ENCODE results near the gene NPM3. TPM values are rescaled to one million over a fixed set of nuclear protein-coding genes. Genes with fewer than 3 reads are reported as not detected.

Gene NPM3
- total and polyA plus RNA-seq, 2 experiments from 2014 or later, result 14.6 to 78.9 TPM

- TF ChIP-seq CTCF (IDR thresholded peaks at IDR 0.05; ENCODE audit: low read depth, low read length), result no peak
- H3K4me3 ChIP-seq, result peak overlapping the region; percentile 29
- H3K9me3 ChIP-seq (ENCODE audit: low read depth), result no peaks in the 10 kb centered on the region
- peaks cover 21% of the 10 kb centered on the region for H3K27me3 ChIP-seq
- peak; percentile 67 to 79 for DNase-seq (ENCODE audit: low read depth in 1 of 2, low spot score in 1 of 2)
- H3K27ac ChIP-seq, result no peak overlapping the region
- H3K4me1 ChIP-seq (ENCODE audit: low read depth), result peaks cover 35% of the 10 kb centered on the region
- no peaks in the 10 kb centered on the region for H3K36me3 ChIP-seq
These were observed 4.3 kb downstream of the NPM3 start for GRCh38 chr10:101778781-101779543.

GRCh38 chr10:101778151-101778780 is 5.0 kb downstream of the NPM3 start:
- Histone ChIP-seq H3K4me3 (peak overlapping the region; percentile 29), H3K27me3 (peaks cover 28% of the 10 kb centered on the region), H3K9me3 (ENCODE audit: low read depth) (no peaks in the 10 kb centered on the region), H3K27ac (no peak overlapping the region), H3K36me3 (no peaks in the 10 kb centered on the region), H3K4me1 (ENCODE audit: low read depth) (peaks cover 35% of the 10 kb centered on the region)
- TF ChIP-seq CTCF (IDR thresholded peaks at IDR 0.05; ENCODE audit: low read depth, low read length), result no peak
- DNase-seq (ENCODE audit: low read depth in 1 of 2, low spot score in 1 of 2), result no peak

- no peak for DNase-seq (ENCODE audit: low read depth in 1 of 2, low spot score in 1 of 2)
- TF ChIP-seq CTCF (IDR thresholded peaks at IDR 0.05; ENCODE audit: low read depth, low read length), result no peak
- Histone ChIP-seq H3K9me3 (ENCODE audit: low read depth) (no peaks in the 10 kb centered on the region), H3K27me3 (peaks cover 33% of the 10 kb centered on the region), H3K4me3 (no peak overlapping the region), H3K27ac (no peak overlapping the region), H3K36me3 (no peaks in the 10 kb centered on the region), H3K4me1 (ENCODE audit: low read depth) (peaks cover 35% of the 10 kb centered on the region)
These were observed 5.6 kb downstream of the NPM3 start for GRCh38 chr10:101777619-101778145.

- H3K4me3 ChIP-seq, result peak overlapping the region; percentile 49
- DNase-seq (ENCODE audit: low read depth in 1 of 2, low spot score in 1 of 2), result no peak
- peaks cover 22% of the 10 kb centered on the region for H3K4me1 ChIP-seq (ENCODE audit: low read depth)
- no peaks in the 10 kb centered on the region for H3K9me3 ChIP-seq (ENCODE audit: low read depth)
- no peak for TF ChIP-seq CTCF (IDR thresholded peaks at IDR 0.05; ENCODE audit: low read depth, low read length)
- H3K27me3 ChIP-seq, result peaks cover 39% of the 10 kb centered on the region
- no peaks in the 10 kb centered on the region for H3K36me3 ChIP-seq
- H3K27ac ChIP-seq, result no peak overlapping the region
These were observed 7.0 kb downstream of the NPM3 start for GRCh38 chr10:101776161-101776817.

GRCh38 chr10:101775273-101776160 is 7.7 kb downstream of the NPM3 start, which contains the start of gene FGF8:
Gene FGF8 (minus strand): TSS chr10:101776114. CDS start chr10:101775900, 214 bp downstream.
- peaks cover 39% of the 10 kb centered on the region for H3K27me3 ChIP-seq
- H3K4me1 ChIP-seq (ENCODE audit: low read depth), result peaks cover 15% of the 10 kb centered on the region
- no peaks in the 10 kb centered on the region for H3K36me3 ChIP-seq
- peak within 1 kb of the TSS; percentile 49 for H3K4me3 ChIP-seq
- no peaks in the 10 kb centered on the region for H3K9me3 ChIP-seq (ENCODE audit: low read depth)
- no peak within 1 kb of the TSS for H3K27ac ChIP-seq
- DNase-seq (ENCODE audit: low read depth in 1 of 2, low spot score in 1 of 2), result peak in 1 of 2 donors; percentile 54
- no peak for TF ChIP-seq CTCF (IDR thresholded peaks at IDR 0.05; ENCODE audit: low read depth, low read length)

Measured in cardiac muscle cell (in vitro differentiated cells and primary cell).